Pancreas (tissue), 10 donors: ENCODE measurements around the gene PSPC1. TPM values are rescaled to one million over a fixed set of nuclear protein-coding genes. Genes with fewer than 3 reads are reported as not detected.
A peak's percentile ranks its signal among the peaks of the same experiment; 100 is the strongest.
"Not testable (repeated sequence)": the region's sequence is repeated elsewhere in the genome, so short reads cannot be mapped to it uniquely, and the experiment has no call there.

Experiments
- ATAC-seq, 4 donors: fragments of 200-7000 bp; cut with Tn5 transposase; one replicate each; pipeline versions ENCODE4 v1.8.0 to v1.9.1; 2020; ENCODE audit warnings: mild to moderate bottlenecking in 4 of 4, moderate library complexity in 4 of 4
- DNase-seq, 6 donors: peaks; one replicate each; pipeline ENCODE4 v3.0.0-alpha.2; 2020
- FAIRE-seq: peaks from 2 replicates; lab custom pipeline; 2012; peaks lifted over from hg19 to GRCh38; lab: Jason Lieb, UNC
- H3K27ac ChIP-seq, 4 donors: fragments of 200-600 bp; sonication (generic); 1 replicate in 3 of 4; 2 replicates in 1 of 4; pipeline versions ENCODE4 v1.5.0 to v1.8.0; 2020
- H3K27me3 ChIP-seq, 4 donors: fragments of 200-600 bp; one replicate each; pipeline ENCODE4 v1.8.0; 2021
- H3K36me3 ChIP-seq, 3 donors: fragments of 200-600 bp; sonication (generic) in 1 of 3; one replicate each; pipeline versions ENCODE4 v1.5.0 to v1.8.0; 2020 to 2021
- H3K4me1 ChIP-seq, 3 donors: fragments of 200-600 bp; one replicate each; pipeline ENCODE4 v1.8.0; 2021
- H3K4me3 ChIP-seq, 4 donors: fragments of 200-600 bp; sonication (generic) in 2 of 4; one replicate each; pipeline versions ENCODE4 v1.5.0 to v1.8.0; 2020 to 2021
- H3K9me3 ChIP-seq, 4 donors: fragments of 200-600 bp; one replicate each; pipeline ENCODE4 v1.8.0; 2021
- WGBS, 2 donors: extraction: QIAGEN DNeasy Blood & Tissue Kit; methylation state at CpG; one replicate each; pipeline ENCODE4 v1.1.7; 2013; 5-methylcytosine and 5-hydroxymethylcytosine counted together
- intact Hi-C, 3 donors: fragments of 100-400 bp; cut with DNase I; formaldehyde crosslinking; loops; one replicate each; pipeline versions ENCODE4 v1.11.1 to v1.14.2; 2022
- polyA plus RNA-seq, 2 donors: library from polyadenylated mRNA; stranded (reverse); fragments of 200-250 nt; gene quantifications; one replicate each; pipeline ENCODE4 v1.2.3, GENCODE V29; 2013
- total RNA-seq, 6 donors: library from RNA; stranded (reverse); fragmentation: NEBNext Ultra II Directional in 4 of 6; extraction: Animal tissue kit (Norgen Biotek cat#: 25700) in 4 of 6; gene quantifications; one replicate each; pipeline versions ENCODE4 v1.2.1 to v1.2.4, GENCODE V29; 2021 to 2023
- TF ChIP-seq, protein P1 (sequence below), 4 donors: fragments of 200-600 bp; sonication (generic) in 3 of 4; IDR thresholded peaks; one replicate each; pipeline versions ENCODE4 v1.5.0 to v1.8.0; 2021; ENCODE audit warnings: antibody characterized with exemption in 4 of 4
- donor health status: healthy with polysubstance abuse.
- donor health status: DM: no; HTN: no; CAD: no; lungs with moderate emphysema.
- donor health status: DM: no; HTN: no; CAD: no.
- donor health status: control.
- donor health status: control.
- donor health status: Bipolar disorder and iron deficiency.
- donor health status: DM: yes; HTN: yes; CAD: no.
- donor health status: DM: no; HTN: no; CAD: no.
- donor health status: DM: no; HTN: no; CAD: no.
- donor health status: DM: yes; HTN: yes; CAD: no.

PSPC1 gene
- total and polyA plus RNA-seq, 8 donors, result 14.2 to 22.7 (median 17.6) TPM

DNA sequence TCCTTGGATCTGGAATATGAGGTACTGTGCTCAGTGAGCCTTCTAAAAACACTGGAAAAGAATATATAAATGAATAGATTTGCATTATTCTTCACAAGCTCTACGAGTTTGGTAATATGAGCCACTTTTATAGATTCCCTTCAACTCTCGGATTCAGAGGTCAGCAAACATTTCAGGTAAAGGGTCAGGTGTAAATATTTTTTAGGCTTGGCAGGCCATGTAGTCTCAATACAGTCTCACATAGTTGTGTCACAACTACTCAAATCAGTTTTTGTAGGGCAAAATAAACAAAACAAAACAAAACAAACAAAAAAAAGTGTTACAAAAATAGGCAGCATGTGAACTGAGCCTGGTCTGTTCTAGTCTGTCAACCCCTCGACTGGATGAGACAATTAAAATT, 57.4 kb downstream of the PSPC1 start:
- H3K4me3 ChIP-seq, result no peak overlapping the region
- DNase-seq (no peak), ATAC-seq (no peak), FAIRE-seq (no peak)
- 72 to 83% methylated on average over 3 of the region's 3 CpGs for WGBS, 2 donors
- no peaks in the 10 kb centered on the region for H3K27me3 ChIP-seq
- intact Hi-C loops, result loop anchor here in 1 of 3 donors (10.0 kb wide), 1 partner anchor 61 kb away; no protein-coding TSS in a partner anchor
- TF ChIP-seq, protein P1, sequence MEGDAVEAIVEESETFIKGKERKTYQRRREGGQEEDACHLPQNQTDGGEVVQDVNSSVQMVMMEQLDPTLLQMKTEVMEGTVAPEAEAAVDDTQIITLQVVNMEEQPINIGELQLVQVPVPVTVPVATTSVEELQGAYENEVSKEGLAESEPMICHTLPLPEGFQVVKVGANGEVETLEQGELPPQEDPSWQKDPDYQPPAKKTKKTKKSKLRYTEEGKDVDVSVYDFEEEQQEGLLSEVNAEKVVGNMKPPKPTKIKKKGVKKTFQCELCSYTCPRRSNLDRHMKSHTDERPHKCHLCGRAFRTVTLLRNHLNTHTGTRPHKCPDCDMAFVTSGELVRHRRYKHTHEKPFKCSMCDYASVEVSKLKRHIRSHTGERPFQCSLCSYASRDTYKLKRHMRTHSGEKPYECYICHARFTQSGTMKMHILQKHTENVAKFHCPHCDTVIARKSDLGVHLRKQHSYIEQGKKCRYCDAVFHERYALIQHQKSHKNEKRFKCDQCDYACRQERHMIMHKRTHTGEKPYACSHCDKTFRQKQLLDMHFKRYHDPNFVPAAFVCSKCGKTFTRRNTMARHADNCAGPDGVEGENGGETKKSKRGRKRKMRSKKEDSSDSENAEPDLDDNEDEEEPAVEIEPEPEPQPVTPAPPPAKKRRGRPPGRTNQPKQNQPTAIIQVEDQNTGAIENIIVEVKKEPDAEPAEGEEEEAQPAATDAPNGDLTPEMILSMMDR (IDR thresholded peaks at IDR 0.05), result no peak
- H3K36me3 ChIP-seq, result peaks cover 0 to 3% (median 0%) of the 10 kb centered on the region in 3 donors
- no peak overlapping the region for H3K27ac ChIP-seq
- H3K9me3 ChIP-seq, result no peaks in the 10 kb centered on the region
- peaks cover 0 to 4% (median 2%) of the 10 kb centered on the region in 3 donors for H3K4me1 ChIP-seq

DNA sequence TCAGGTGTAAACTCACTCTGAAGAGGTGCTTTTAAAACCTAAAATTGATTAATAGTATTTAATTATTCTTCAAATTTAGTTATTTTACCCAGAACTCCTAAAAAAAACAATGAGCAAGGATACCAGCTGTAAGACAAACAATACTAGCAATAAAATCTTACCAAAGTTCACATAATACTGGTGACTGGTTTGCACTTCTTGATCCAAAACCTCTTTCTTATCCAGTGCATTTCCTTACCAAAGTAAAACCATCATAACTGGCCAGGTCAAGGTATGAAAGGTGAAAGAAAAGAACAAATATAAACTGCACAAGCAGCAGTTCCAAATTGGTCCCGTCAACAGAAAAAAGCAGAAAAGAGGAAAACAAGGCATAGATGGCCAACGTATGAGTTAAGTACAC, 62.7 kb downstream of the PSPC1 start:
- FAIRE-seq (no peak), DNase-seq (no peak), ATAC-seq (no peak)
- H3K27me3 ChIP-seq, result no peaks in the 10 kb centered on the region
- TF ChIP-seq, protein P1 (IDR thresholded peaks at IDR 0.05), result no peak
- intact Hi-C loops, result loop anchor here in 1 of 3 donors (10.0 kb wide), 1 partner anchor 55 kb away; no protein-coding TSS in a partner anchor
- peaks cover 0 to 8% (median 4%) of the 10 kb centered on the region in 3 donors for H3K4me1 ChIP-seq
- H3K4me3 ChIP-seq, result no peak overlapping the region
- H3K36me3 ChIP-seq, result no peaks in the 10 kb centered on the region
- WGBS, 2 donors, result 48 to 52% methylated on average over 2 of the region's 2 CpGs
- no peak overlapping the region for H3K27ac ChIP-seq
- H3K9me3 ChIP-seq, result no peaks in the 10 kb centered on the region

DNA sequence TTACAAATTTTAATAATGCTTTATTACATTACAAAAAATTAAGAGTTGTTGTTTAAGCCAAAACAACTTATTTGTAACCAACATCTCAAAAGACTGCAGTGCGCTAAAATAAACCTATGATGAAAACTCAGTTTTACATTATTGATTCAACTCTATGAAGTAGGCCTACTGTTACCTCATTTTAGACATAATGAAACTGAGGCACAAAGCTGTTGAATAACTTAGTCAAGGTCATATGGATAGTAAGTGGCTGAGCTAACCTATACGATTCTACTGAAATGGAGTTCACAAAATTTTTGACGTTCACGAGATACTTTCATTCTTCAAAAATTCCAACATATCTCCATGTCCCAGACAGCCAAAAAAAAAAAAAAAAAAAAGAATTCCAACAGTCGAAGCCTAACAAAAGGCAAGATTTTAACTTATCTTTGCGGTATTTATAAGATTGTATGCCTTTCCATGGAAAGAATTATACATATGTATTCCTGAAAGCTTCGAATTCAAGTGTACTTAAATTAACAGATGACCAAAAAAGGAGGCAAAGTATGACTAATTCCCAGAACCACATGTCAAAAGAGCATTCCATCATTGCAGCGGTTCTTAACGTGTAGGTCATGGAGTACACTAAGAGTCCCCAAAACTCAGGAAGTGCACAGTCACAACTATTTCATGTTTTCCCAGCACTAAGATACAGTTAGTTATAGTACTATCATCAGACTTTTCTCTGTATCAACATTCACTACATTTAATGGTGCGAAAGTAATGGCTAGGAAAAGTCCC, 69.4 kb downstream of the PSPC1 start:
- H3K27ac ChIP-seq, result no peak overlapping the region
- ATAC-seq, result no peak
- TF ChIP-seq, protein P1 (IDR thresholded peaks at IDR 0.05), result no peak
- no peaks in the 10 kb centered on the region for H3K9me3 ChIP-seq
- no peaks in the 10 kb centered on the region for H3K4me1 ChIP-seq
- H3K27me3 ChIP-seq, result no peaks in the 10 kb centered on the region
- H3K4me3 ChIP-seq, result no peak overlapping the region
- H3K36me3 ChIP-seq, result no peaks in the 10 kb centered on the region
- FAIRE-seq, result no peak
- 80 to 81% methylated on average over 10 of the region's 10 CpGs for WGBS, 2 donors
- DNase-seq, result no peak
- intact Hi-C loops, result no loop called here

DNA sequence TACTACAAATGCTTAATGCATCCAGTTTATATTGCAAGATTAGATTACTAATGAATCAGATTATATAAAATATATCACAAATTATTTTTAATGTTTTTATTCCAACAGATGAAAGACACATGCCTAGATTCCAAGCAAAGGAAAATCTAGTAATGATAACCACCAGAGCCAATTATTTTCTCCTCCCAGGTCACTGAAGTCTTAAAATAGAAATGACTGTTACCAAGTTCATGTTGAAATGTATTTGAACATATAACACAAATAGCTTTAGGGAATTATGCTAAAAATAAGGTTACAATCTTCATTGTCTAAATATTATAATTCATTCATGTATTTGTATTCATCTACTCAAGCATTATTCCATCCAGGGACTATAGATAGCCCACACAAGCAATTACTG, 73.0 kb downstream of the PSPC1 start:
- H3K36me3 ChIP-seq, H3K9me3 ChIP-seq, ATAC-seq, H3K4me3 ChIP-seq, H3K27me3 ChIP-seq, H3K27ac ChIP-seq, DNase-seq, intact Hi-C loops, H3K4me1 ChIP-seq: not testable (repeated sequence)
- FAIRE-seq, result peak; percentile 54

DNA sequence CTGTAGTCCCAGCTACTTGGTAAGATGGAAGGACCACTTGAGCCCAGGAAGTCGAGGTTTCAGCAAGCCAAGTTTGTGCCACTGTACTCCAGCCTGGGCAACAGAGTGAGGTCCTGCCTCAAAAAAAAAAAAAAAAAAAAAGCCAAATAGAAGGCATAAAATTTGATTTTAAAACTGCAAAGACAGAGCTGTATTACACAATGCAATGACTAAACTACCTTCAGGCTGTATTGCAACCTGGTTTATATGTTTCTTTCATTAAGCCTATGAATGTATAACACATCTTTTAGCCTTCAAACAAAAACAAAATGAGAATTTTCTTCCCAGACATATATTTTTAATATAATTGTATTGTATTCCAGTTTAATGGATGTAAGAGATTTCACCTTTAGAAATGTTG, 73.7 kb downstream of the PSPC1 start:
- ATAC-seq, H3K4me1 ChIP-seq, intact Hi-C loops, H3K9me3 ChIP-seq, DNase-seq, H3K27ac ChIP-seq, H3K36me3 ChIP-seq, H3K27me3 ChIP-seq, H3K4me3 ChIP-seq: not testable (repeated sequence)
- peak; percentile 85 for FAIRE-seq
- WGBS, 2 donors, result 92 to 100% methylated on average over 1 of the region's 1 CpG

DNA sequence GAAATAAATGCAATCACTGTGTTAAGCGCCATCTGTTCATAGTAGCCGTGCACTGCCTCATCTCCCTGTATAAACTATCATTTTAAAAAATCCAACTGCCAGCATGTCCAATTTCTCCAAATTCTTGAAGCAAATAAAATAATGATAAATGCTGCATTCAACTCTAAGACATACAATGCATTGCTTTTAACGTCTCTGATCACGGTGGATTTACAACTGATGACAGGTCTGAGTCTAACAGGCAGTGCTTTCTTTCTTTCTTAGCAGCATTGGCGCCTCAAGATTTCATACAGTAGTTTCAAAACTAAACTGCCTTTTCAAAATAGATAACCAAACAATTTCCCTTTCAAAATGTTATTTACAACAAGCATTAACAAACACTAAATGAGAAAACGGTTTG, 78.5 kb downstream of the PSPC1 start:
- H3K9me3 ChIP-seq, H3K4me3 ChIP-seq, intact Hi-C loops, H3K27me3 ChIP-seq, FAIRE-seq, H3K36me3 ChIP-seq, H3K27ac ChIP-seq, ATAC-seq, H3K4me1 ChIP-seq, DNase-seq: not testable (repeated sequence)
- WGBS, 2 donors, result 81 to 82% methylated on average over 6 of the region's 6 CpGs

DNA sequence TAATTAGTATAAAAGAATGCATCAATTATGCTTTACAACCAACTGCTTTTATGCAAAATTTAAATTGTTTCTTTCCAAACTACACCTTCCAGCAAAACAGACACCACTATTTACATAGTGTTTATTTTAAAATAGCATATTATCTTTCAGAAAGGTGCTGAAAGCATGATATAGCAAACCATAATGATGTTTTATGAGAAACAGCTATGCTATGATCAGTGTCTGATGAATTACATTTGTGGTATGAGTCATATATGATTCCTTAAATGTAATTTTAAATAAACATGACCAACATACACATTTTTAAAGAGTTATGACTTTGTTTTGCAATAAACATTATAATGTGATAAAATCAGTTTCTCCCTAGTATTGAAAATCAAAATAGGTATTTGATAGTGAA, 81.1 kb downstream of the PSPC1 start:
- H3K27ac ChIP-seq, H3K36me3 ChIP-seq, H3K27me3 ChIP-seq, ATAC-seq, H3K9me3 ChIP-seq, intact Hi-C loops, FAIRE-seq, DNase-seq, H3K4me1 ChIP-seq, H3K4me3 ChIP-seq: not testable (repeated sequence)

DNA sequence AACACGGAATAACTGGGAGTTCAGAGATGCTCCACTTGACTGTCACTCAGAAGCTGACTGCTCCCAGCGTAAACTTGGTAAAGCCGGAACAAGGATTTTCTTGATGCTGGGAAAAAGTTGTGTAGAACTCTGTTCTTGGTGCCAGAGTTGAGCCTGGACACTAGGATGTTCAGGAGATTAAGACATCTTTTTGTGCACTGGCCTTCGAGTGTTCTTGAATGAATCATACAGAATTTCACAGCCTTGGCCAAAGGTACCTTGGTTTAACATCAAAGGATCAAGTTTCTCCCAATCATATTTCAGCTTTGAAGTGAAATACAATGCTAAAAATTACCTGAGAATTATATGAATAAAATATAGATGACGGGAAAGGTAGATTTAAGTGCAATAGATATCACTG, 81.8 kb downstream of the PSPC1 start:
- H3K4me1 ChIP-seq, ATAC-seq, H3K4me3 ChIP-seq, H3K27me3 ChIP-seq, H3K9me3 ChIP-seq, intact Hi-C loops, DNase-seq, FAIRE-seq, H3K27ac ChIP-seq, H3K36me3 ChIP-seq: not testable (repeated sequence)
- 81 to 86% methylated on average over 3 of the region's 5 CpGs for WGBS, 2 donors
